Measurements from ENCODE around the gene DMRTA1.
"Not testable (repeated sequence)": the region's sequence is repeated elsewhere in the genome, so short reads cannot be mapped to it uniquely, and the experiment has no call there.

The DMRTA1 gene

DNA sequence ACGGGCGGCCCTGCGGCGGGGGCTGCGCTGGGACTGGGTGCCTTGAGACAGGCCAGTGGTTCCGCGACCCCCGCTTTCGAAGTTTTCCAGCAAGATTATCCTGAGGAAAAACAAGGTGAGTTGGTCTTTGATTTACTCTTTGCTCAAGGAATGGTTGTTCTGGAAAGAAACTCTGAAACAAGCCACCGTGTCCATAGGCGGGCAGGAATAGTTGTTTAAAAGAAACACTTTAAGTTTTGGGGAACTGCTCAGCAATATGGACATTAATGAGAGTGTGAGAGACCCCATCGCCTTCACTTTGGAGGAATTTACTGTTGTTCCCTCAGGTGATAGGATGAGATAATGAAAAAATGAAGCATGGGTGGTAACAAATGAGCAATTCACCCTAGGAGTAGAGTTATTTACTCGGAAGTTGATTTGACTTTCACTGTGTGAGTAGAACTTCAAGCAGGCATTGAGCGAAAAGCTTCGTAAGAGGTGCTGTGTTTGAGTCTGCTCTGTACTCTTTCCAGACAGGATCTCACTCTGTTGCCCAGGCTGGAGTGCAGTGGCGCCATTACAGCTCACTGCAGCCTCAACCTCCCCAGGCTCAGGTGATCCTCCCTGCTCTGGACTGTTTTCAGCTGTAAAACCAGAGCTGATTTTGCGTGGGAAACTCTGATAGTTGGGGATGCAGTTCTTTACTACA, 1.1 kb downstream of the DMRTA1 start:
- Mint-ChIP-seq H3K4me3 (peak overlapping the region; percentile 43), H3K36me3 (no peaks in the 10 kb centered on the region), H3K27me3 (peaks cover 25% of the 10 kb centered on the region), H3K9me3 (peaks cover 2% of the 10 kb centered on the region), H3K27ac (no peak overlapping the region), H3K4me1 (peaks cover 5% of the 10 kb centered on the region)
- no peak for ATAC-seq

- Mint-ChIP-seq H3K9me3 (no peaks in the 10 kb centered on the region), H3K27ac (no peak overlapping the region), H3K4me3 (no peak overlapping the region), H3K4me1 (peaks cover 5% of the 10 kb centered on the region), H3K27me3 (peaks cover 25% of the 10 kb centered on the region), H3K36me3 (no peaks in the 10 kb centered on the region)
- no peak for ATAC-seq
Observed at GRCh38 chr9:22449719-22450118, 3.1 kb downstream of the DMRTA1 start.

- H3K9me3 Mint-ChIP-seq, result no peaks in the 10 kb centered on the region
- peaks cover 20% of the 10 kb centered on the region for H3K27me3 Mint-ChIP-seq
- no peak for ATAC-seq
- H3K4me3 Mint-ChIP-seq, result no peak overlapping the region
- H3K36me3 Mint-ChIP-seq, result no peaks in the 10 kb centered on the region
- no peak overlapping the region for H3K27ac Mint-ChIP-seq
- no peaks in the 10 kb centered on the region for H3K4me1 Mint-ChIP-seq
Observed at GRCh38 chr9:22452415-22453010, 5.9 kb downstream of the DMRTA1 start.

- H3K27ac Mint-ChIP-seq, result no peak overlapping the region
- no peaks in the 10 kb centered on the region for H3K4me1 Mint-ChIP-seq
- H3K36me3 Mint-ChIP-seq, result no peaks in the 10 kb centered on the region
- no peak for ATAC-seq
- H3K27me3 Mint-ChIP-seq, result peaks cover 15% of the 10 kb centered on the region
- no peak overlapping the region for H3K4me3 Mint-ChIP-seq
- no peaks in the 10 kb centered on the region for H3K9me3 Mint-ChIP-seq
Observed at GRCh38 chr9:22454016-22454415, 7.4 kb downstream of the DMRTA1 start.

GRCh38 chr9:22455181-22455580, 8.6 kb downstream of the DMRTA1 start:
- H3K36me3 Mint-ChIP-seq, result no peaks in the 10 kb centered on the region
- no peaks in the 10 kb centered on the region for H3K4me1 Mint-ChIP-seq
- no peak overlapping the region for H3K27ac Mint-ChIP-seq
- H3K4me3 Mint-ChIP-seq, result no peak overlapping the region
- no peak for ATAC-seq
- H3K27me3 Mint-ChIP-seq, result peaks cover 10% of the 10 kb centered on the region
- H3K9me3 Mint-ChIP-seq, result no peaks in the 10 kb centered on the region

DNA sequence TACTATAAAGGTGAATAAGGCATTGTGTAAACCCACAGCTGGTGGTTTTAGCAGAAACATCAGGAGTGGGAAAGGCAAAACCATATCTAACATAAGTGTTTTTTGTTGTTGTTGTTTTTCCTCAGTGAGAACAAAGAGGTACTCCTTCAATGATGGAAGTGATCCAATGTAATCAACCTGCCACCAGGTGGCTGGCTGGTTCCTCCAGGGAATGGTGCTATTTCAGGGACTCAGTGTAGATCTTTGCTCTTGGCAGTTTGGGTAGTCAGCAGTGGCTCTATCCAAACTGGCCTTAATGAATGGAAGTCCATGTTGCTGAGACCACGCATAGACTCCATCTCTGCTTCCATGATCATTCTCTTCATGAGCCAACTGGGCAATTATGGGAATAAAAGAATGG, 10.8 kb downstream of the DMRTA1 start:
- ATAC-seq, result no peak
- Mint-ChIP-seq H3K27ac (no peak overlapping the region), H3K27me3 (peaks cover 25% of the 10 kb centered on the region), H3K4me1 (no peaks in the 10 kb centered on the region), H3K4me3 (no peak overlapping the region), H3K36me3 (no peaks in the 10 kb centered on the region), H3K9me3 (no peaks in the 10 kb centered on the region)

DNA sequence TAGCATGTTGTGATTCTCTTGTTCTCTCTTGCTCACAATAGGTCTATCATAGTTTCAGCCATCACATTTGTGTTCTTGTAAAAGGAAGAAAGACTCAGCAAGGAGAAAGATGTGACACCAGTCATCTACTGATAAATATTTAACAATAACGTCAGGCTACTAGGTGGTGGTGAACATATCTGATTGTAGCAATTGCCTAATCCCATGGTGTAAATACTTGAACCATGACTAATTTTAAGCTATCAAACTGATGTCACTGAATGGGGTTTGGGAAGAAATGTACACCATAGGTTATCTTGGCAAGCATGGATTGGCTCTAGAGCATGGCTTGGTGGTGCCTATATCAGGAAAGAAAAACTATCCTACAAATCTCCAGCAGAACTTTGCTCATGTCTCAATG, 16.6 kb downstream of the DMRTA1 start:
- Mint-ChIP-seq H3K9me3 (no peaks in the 10 kb centered on the region), H3K27me3 (peaks cover 15% of the 10 kb centered on the region), H3K4me1 (no peaks in the 10 kb centered on the region), H3K4me3 (no peak overlapping the region), H3K36me3 (no peaks in the 10 kb centered on the region), H3K27ac (no peak overlapping the region)
- ATAC-seq, result no peak

GRCh38 chr9:22469928-22470544, 23.4 kb downstream of the DMRTA1 start:
- ATAC-seq, result peak; percentile 40
- Mint-ChIP-seq H3K9me3 (no peaks in the 10 kb centered on the region), H3K27ac (no peak overlapping the region), H3K4me1 (no peaks in the 10 kb centered on the region), H3K4me3 (no peak overlapping the region), H3K36me3 (no peaks in the 10 kb centered on the region), H3K27me3 (no peaks in the 10 kb centered on the region)

- Mint-ChIP-seq H3K4me1 (no peaks in the 10 kb centered on the region), H3K27me3 (no peaks in the 10 kb centered on the region), H3K9me3 (peaks cover 13% of the 10 kb centered on the region), H3K4me3 (no peak overlapping the region), H3K27ac (no peak overlapping the region), H3K36me3 (no peaks in the 10 kb centered on the region)
- no peak for ATAC-seq
Observed at GRCh38 chr9:22481566-22481965, 34.9 kb downstream of the DMRTA1 start.

- H3K36me3 Mint-ChIP-seq, result no peaks in the 10 kb centered on the region
- ATAC-seq, result no peak
- H3K9me3 Mint-ChIP-seq, result peaks cover 17% of the 10 kb centered on the region
- H3K27me3 Mint-ChIP-seq, result no peaks in the 10 kb centered on the region
- no peak overlapping the region for H3K4me3 Mint-ChIP-seq
- H3K4me1 Mint-ChIP-seq, result no peaks in the 10 kb centered on the region
- no peak overlapping the region for H3K27ac Mint-ChIP-seq
Observed at GRCh38 chr9:22483528-22484070, 37.0 kb downstream of the DMRTA1 start.

DNA sequence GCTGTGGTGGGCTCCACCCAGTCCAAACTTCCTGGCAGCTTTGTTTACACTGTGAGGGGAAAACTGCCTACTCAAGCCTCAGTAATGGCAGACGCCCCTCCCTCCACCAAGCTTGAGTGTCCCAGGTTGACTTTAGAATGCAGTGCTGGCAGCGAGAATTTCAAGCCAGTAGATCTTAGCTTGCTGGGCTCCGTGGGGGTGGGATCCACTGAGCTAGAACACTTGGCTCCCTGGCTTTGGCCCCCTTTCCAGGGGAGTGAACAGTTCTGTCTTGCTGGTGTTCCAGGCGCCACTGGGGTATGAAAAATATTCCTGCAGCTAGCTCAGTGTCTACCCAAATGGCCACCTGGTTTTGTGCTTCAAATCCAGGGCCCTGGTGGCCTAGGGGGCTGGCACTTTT, 49.6 kb downstream of the DMRTA1 start:
- ATAC-seq, H3K4me3 Mint-ChIP-seq, H3K9me3 Mint-ChIP-seq, H3K27ac Mint-ChIP-seq, H3K4me1 Mint-ChIP-seq, H3K27me3 Mint-ChIP-seq, H3K36me3 Mint-ChIP-seq: not testable (repeated sequence)
